ENCODE data around the gene PLCH1.

Gene PLCH1

GRCh38 chr3:155656466-155656865 is 88.4 kb downstream of the PLCH1 start:
- no peak overlapping the region for H3K27ac ChIP-seq
- TF ChIP-seq ZFX (IDR thresholded peaks at IDR 0.05) = no peak
- no peak for TF ChIP-seq CTCF (conservative IDR thresholded peaks at IDR 0.05)

- no peak overlapping the region for H3K27ac ChIP-seq
- TF ChIP-seq ZFX (IDR thresholded peaks at IDR 0.05) (no peak), CTCF (conservative IDR thresholded peaks at IDR 0.05) (no peak)
These were observed 93.2 kb downstream of the PLCH1 start for GRCh38 chr3:155651489-155652218.

GRCh38 chr3:155648013-155648591 is 96.8 kb downstream of the PLCH1 start:
- H3K27ac ChIP-seq = no peak overlapping the region
- TF ChIP-seq ZFX (IDR thresholded peaks at IDR 0.05) (no peak), CTCF (conservative IDR thresholded peaks at IDR 0.05) (no peak)

- H3K27ac ChIP-seq = no peak overlapping the region
- no peak for TF ChIP-seq ZFX (IDR thresholded peaks at IDR 0.05)
- no peak for TF ChIP-seq CTCF (conservative IDR thresholded peaks at IDR 0.05)
These were observed 97.7 kb downstream of the PLCH1 start for GRCh38 chr3:155647206-155647605.

GRCh38 chr3:155646669-155647068 is 98.2 kb downstream of the PLCH1 start:
- no peak overlapping the region for H3K27ac ChIP-seq
- TF ChIP-seq ZFX (IDR thresholded peaks at IDR 0.05) = no peak

GRCh38 chr3:155646128-155646527 is 98.7 kb downstream of the PLCH1 start:
- H3K27ac ChIP-seq = no peak overlapping the region
- TF ChIP-seq ZFX (IDR thresholded peaks at IDR 0.05) (no peak), CTCF (conservative IDR thresholded peaks at IDR 0.05) (no peak)

- TF ChIP-seq CTCF (conservative IDR thresholded peaks at IDR 0.05) = no peak
- TF ChIP-seq ZFX (IDR thresholded peaks at IDR 0.05) = no peak
These were observed 101.2 kb downstream of the PLCH1 start for GRCh38 chr3:155643581-155644165.

More at GRCh38 chr3:155643581-155644165, 101.2 kb downstream of the PLCH1 start:
- no peak overlapping the region for H3K27ac ChIP-seq

Measured in C4-2B (cell line).